Activated T-cell treated with anti-CD3 and anti-CD28 coated beads, Interleukin-2, amount 50 U/mL, for 48 hours (primary cell): Measurements from ENCODE around the gene CAMK1.

Experiments
- DNase-seq, 2 experiments: peaks; one replicate each; pipeline ENCODE4 v3.0.0-alpha.2; 2020

The CAMK1 gene

DNA sequence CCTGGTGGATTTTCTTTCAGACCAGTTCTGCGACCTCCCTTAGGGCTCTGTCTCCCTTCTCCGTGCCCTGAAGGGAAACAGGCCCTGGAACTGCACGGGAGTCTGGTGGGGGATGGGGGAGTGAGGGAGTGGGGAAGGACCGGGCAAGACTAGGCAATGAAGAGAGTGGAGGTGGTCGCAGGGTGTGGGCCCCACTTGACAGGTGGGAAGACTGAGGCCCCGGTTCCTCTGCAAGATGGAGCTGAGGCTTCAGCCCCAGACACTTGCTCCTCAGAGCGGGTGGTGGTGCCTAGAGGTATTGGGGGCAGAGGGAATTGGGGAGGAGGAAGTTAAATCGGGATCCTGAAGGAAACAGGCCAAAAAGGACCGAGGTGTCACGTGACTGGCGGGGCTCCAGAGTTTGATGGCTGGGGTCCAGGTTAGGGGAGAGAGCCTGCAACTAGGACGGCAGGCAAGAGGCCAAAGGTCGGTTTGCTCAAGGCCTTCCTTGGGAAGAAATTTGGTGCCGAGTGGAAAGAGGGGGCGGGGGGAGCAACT lies 597 bp upstream of the CAMK1 start:
- no peak for DNase-seq

DNA sequence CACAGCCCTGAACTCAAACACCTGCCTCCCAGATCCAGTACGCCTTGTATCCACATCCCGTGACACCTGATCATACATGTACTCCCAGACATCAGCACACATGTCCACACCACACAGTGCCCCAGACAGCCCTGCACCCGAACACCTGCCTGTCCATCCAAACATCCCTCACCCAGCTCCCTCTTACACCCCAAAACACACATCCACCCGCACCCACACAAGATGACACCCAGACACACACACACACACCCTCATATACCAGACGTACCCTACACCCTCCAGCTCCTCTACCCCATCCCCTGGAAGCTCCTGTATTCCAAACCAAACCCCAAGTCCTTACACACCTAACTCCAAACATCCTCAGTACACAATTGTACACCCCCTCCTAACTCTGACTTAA lies 735 bp downstream of the CAMK1 start:
- no peak for DNase-seq

DNA sequence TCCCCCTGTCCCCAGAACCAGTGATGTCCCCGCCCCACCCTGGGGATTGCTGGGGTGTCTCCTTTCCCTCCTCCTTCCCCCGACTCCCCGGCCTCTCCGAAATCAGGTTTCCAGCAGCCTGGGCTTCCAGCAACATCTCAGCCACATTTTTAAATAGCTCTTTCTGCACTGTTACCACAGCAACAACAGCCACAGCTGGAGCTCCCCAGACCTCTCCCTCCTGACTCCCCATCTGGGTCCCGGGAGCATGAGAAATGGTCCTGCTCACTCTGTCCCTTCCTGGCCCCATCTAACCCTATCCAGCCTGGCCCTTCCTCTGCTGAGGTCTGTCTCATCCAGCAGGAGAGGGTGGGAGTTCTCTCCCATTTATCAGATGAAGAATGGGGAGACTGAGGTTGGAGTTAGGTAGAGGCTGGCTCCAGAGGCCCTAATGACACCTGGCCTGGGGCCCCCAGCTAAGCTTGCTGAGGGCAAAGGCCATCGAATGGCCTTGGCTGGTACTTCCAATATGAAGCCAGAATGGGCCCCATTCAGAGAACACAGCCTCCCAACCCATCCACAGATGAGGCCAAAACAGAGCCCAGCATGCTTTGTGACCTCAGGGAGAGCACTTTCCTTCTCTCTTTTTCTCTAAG lies 1.5 kb downstream of the CAMK1 start:
- no peak for DNase-seq

DNA sequence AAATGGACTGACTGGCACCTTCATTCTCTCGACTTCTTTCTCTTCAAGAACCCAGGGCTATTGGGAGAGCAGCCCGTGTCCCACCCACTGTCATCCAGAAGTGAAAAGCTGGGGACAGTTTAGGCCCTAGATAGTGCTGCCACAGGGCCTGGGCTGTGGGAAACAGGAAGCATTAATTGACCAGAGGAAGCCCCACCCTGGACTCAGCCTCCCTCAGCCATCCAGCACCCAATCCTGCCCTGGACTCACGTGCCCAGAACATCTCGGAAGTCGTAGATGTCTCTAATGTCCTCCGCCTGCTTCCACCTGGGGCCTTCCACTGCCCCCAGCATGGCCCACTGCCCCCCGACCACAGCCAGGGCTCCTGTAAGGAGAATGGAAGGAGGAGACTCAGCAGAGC lies 2.3 kb downstream of the CAMK1 start:
- DNase-seq: no peak

DNA sequence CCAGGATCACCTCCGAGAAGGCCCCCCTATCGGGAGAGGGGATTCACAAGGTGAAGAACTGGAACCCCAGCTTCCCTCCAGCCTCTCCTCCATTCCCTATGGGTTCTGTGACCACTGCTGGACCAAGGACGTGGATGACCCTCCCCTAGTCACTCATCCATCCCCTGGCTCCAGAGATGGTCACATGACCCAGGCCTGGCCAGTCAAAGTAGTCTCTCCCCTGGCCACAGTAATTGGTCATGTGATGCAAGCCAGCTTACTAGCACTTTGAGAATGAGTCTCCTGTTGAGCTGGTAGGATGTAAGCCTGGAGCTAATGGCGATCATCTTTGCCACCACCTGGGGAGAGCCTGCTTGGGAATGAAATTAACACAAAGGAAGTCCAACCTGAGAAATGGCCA lies 3.9 kb downstream of the CAMK1 start:
- DNase-seq: no peak

DNA sequence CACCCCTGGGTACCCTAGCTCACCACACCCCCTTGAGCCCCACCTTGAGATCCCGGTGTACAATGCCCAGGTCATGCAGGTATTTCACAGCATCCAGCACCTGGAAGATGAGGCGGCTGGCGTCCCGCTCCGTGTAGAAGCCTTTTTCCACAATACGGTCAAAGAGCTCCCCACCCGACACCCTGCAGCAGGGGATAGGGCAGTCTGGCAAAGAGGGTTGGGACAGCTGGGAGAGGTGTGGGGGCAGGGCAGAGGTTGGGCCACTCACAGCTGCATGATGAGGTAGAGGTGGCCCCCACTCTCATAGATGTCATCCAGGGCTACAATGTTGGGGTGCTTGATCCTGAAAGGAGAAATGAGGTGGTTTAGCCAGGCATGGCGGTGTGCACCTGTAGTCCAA lies 6.9 kb downstream of the CAMK1 start:
- DNase-seq: no peak

DNA sequence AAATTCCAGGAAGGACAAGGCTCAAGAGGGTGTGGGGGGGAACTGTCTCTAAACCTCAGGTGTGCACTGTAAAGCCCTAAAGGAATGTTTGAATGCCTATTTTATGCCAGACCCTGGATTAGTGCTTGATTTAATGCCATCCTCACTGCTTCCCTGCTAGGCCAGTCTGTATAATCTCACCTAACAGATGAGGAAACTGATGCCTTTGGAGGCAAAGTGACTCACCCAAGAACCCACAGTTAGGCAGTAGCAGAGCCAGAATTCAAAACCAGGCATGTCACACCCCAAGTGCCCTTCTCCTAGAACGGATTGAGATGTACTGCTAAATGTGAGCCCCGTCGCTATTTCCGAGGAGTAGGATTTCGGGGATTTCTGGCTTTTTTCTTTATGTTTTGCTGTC lies 7.8 kb downstream of the CAMK1 start:
- DNase-seq: no peak

DNA sequence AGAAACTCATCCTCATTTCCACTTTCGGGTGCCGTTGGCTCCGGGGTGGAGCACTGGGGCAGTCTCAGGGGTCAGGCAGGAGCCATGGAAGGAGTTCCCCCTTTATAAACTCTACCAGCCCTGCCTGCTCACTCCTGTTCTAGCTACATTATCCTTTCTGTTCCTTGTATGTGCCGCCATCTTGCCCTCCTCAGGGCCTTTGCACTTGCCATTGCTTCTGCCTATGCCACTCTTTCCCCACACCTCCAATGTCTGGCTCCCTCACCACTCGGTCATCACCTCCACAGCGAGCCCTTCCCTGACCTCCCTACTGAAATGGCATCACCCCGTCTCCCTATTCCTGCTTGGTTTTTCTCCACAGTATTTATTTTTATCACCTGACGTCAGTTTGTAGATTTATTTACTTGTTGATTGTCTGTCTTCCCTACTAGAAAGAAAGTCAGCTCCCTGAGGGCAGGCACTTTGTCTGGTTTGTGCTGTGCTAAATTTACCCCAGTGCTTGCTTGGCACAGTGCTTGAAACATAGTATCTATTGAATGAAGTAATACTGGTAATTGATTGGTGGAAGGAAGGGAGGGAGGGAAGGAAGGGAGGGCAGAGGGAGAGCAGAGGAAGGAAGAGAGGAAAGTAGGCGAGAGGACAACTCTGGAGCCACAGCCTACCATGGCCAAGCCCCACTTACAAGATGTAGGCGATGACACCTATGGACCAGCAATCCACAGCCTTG lies 8.8 kb downstream of the CAMK1 start:
- no peak for DNase-seq

DNA sequence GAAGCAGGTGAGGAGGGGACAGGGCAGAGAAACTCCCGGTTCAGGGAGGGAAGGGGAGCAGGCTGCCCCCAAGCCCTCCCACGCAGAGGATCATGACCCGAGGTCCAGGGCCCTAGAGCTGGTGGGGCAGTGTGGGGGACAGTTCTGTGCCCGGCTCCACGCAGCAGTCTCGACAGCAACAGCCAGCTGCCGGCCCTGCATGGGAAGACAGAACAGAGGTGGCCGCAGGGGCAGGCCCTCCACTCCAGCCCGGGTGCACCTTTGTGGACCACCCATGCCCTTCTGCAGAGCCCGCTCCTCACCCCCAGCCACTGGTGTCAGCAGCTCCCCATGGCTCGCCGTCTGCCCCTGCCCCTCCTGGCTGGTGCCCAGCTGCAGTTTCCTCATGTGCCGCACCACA lies 12.3 kb downstream of the CAMK1 start:
- DNase-seq: no peak

DNA sequence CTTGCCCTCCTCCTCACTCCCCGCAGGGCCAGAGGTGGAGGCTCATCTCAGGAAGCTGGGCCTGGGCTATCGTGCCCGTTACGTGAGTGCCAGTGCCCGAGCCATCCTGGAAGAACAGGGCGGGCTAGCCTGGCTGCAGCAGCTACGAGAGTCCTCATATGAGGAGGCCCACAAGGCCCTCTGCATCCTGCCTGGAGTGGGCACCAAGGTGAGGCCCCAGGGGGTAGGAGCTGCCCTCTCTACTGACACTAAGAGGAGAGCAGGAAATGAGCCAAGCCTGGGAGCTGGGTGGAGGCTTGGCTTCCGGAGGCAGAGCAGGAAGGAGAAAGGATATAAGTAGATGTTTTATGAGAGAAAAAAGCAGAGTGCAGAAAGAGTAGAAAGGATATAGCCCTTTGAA lies 15.1 kb downstream of the CAMK1 start:
- DNase-seq: no peak

DNA sequence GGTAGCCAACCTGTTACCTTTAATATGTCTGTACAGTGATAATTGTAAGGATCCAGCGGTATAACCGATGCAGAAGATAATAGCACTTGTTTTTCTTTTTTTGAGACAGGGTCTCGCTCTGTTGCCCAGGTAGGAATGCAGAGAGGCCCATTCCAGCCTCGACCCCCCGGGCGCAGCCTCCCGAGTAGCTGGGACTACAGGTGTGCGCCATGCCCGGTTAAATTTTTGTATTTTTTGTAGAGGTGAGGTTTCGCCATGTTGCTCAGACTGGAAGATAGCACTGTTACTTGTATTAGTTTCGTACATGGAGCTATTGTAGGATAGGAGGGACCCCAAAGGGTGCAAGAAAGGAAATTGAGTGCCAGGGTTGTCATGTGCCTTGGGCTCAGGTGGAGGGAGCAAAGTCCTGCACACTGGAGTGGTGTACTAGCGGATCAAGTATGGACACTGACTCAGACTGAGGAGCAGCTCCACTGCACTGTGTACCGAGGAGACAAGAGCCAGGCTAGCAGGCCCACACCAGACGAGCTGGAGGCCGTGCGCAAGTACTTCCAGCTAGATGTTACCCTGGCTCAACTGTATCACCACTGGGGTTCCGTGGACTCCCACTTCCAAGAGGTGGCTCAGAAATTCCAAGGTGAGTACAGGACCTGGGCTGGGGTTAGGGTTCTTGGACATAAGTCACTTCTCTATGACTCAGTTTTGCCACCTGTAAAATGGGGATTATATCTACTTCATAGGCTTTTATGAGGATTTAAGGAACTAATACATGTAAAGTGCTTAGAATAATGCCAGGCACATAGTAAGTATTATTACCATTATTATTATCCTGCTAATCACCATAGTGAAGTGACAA lies 19.0 kb downstream of the CAMK1 start:
- peak in 1 of 2 experiments; percentile 44 for DNase-seq

DNA sequence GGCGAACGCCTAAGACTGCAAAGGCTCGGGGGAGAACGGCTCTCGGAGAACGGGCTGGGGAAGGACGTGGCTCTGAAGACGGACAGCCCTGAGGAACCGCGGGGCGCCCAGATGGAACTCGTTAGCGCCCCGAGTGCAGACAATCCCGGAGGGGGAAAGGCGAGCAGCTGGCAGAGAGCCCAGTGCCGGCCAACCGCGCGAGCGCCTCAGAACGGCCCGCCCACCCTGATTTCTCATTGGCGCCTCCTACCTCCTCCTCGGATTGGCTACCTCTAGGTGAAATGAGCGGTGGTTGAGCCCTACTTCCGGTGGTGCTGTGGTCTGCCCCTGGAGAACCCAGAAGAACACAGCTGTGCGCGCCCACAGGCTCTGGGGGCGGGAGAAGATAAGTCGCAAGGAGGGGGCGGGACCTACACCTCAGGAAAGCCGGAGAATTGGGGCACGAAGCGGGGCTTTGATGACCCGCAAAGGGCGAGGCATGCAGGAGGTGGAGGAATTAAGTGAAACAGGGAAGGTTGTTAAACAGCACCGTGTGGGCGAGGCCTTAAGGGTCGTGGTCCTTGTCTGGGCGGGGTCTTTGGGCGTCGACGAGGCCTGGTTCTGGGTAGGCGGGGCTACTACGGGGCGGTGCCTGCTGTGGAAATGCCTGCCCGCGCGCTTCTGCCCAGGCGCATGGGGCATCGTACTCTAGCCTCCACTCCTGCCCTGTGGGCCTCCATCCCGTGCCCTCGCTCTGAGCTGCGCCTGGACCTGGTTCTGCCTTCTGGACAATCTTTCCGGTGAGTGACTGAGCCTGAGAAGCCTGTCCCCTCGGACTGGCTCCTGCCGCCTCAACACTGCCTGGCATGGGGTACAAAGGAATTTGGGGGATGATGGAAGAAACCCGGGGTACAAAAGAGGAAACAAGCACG lies 19.8 kb downstream of the CAMK1 start, which contains the start of gene OGG1:
Gene OGG1, plus strand, starts transcription at position 308 of the 911 bp plus-strand sequence. Its CDS starts 335 bp downstream, at position 643.
- peak; percentile 97 to 98 for DNase-seq

DNA sequence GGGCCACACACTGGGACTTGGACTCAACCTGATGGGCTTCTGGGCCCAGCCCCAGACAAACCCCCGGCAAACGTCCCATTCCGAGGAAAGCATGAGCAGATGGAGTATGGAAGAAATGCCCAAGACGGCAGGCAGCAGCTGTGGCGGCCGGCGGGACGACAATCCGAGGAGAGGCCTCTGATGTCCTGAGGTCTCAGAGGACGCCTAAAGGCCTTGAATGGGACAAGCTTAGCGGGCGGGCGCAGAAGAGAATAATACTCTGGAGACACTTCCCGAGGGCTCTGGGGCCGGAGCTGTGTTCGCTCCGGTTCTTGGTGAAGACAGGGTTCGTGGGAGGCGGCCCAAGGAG lies 20.5 kb downstream of the CAMK1 start:
- DNase-seq: no peak

DNA sequence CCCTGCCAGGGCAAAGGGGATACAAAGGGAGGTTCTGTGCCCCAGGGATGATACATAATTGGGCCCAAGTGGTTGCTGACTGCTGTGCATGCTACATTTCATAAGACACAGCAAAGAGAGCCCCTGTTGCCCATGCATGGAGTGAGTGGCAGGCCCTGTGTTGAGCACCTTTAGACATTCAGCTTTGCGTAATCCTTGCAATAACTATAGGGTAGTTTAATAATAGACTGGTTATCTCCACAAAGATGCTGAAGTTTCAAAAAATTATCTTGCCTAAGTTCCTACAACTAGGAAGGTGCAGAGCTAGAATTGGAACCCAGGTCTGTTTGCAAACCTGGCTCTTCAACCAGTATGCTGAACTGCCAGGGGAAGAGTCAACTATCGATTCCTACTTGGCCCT lies 21.7 kb downstream of the CAMK1 start:
- no peak for DNase-seq

DNA sequence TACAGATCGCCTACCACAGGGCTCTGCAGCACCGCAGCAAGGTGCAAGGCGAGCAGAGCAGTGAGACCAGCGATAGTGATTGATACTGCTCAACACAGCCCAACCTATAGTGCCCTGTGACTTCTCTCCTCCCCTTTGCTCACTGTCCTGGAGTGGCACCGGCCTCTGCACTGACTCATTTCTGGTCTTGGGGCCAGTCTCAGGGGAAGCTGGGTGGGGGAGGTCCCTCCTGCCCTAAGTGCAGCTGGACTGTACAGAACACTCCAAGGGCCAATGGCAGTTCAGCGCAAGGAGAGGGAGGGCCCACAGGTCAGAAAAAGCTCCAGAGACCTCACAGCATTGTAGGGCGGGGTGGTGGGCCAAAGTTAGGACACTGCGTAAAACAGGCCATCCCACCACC lies 22.5 kb downstream of the CAMK1 start:
- no peak for DNase-seq

DNA sequence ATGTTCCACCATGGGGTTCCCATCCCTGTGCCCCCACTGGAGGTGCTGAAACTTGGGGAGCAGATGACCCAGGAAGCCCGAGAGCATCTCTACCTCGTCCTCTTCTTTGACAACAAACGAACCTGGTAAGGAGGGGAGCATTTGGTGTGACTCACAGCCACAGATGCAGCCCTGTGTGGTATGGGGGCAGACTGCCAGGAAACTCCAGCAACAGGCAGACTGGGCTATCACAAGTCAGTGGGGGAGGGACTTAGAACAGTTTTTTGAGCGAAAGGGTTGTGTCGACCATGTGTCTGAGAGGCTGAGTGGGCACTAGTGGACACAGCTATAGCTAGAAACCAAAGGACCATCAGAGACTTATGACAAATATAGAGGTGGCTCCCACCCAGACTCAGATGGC lies 23.4 kb downstream of the CAMK1 start:
- peak in 1 of 2 experiments; percentile 51 for DNase-seq

DNA sequence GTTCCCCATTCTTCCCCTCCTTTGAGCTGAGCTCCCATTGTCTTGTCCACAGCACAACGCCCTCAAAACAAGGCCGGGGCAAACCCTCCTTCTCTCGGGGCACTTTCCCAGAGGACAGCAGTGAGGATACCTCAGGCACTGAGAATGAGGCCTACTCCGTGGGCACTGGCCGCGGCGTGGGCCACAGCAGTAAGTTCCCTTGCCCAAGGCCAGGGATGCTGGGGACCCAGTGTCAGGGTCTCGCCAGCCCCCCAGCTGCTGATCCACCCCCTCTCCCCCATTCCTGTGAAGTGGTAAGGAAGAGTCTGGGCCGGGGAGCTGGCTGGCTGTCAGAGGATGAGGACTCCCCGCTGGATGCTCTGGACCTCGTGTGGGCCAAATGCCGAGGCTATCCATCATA lies 24.2 kb downstream of the CAMK1 start:
- no peak for DNase-seq

DNA sequence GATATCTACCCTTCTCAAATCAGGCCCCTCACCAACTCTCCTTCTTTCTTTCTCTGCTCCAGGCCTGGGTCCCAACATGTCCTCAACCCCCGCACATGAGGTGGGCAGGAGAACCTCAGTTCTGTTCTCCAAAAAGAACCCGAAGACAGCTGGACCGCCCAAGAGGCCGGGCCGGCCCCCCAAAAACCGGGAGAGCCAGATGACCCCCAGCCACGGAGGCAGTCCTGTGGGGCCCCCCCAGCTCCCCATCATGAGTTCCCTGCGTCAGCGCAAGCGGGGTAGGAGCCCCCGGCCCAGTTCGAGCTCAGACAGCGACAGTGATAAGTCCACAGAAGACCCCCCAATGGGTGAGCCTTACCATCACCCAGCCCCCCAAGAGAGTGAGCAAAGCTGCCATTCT lies 25.6 kb downstream of the CAMK1 start:
- DNase-seq: no peak

DNA sequence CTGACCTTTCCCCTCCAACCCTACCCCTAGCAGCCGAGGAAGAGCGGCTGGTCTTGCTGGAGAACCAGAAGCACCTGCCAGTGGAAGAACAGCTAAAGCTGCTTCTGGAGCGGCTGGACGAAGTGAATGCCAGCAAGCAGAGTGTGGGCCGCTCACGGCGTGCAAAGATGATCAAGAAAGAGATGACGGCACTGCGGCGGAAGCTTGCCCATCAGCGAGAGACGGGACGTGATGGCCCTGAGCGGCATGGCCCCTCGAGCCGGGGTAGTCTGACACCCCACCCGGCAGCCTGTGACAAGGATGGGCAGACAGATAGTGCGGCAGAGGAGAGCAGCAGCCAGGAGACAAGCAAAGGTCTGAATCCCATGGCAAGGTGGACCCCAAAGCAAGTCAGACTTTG lies 26.2 kb downstream of the CAMK1 start:
- DNase-seq: no peak

DNA sequence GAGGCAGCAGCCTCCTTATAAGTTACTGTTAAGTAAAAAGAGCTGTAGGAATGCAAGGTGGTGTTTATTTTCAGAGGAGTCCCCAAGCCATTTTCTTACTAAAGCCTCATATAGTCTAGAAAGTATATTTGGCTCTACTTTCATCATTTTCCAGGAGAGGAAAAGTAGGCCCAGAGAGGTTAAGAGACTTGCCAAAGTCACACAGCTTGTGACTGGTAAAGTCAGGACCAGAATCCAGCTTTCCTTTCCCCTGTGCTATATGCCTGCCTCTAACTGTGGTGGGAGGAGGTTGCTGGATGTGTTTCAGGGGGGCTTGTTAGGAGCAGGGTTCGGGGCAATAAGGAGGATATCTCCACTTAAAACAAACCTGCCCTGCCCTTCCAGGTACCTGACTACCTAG lies 27.2 kb downstream of the CAMK1 start:
- no peak for DNase-seq

DNA sequence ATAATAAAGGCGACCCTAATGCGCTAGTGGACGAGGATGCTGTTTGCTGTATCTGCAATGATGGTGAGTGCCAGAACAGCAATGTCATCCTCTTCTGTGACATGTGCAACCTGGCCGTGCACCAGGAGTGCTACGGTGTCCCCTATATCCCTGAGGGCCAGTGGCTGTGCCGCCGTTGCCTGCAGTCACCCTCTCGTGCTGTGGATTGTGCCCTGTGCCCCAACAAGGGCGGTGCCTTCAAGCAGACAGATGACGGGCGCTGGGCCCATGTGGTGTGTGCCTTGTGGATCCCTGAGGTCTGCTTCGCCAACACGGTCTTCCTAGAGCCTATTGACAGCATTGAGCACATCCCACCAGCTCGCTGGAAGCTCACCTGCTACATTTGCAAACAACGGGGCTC lies 30.6 kb downstream of the CAMK1 start:
- DNase-seq: no peak

DNA sequence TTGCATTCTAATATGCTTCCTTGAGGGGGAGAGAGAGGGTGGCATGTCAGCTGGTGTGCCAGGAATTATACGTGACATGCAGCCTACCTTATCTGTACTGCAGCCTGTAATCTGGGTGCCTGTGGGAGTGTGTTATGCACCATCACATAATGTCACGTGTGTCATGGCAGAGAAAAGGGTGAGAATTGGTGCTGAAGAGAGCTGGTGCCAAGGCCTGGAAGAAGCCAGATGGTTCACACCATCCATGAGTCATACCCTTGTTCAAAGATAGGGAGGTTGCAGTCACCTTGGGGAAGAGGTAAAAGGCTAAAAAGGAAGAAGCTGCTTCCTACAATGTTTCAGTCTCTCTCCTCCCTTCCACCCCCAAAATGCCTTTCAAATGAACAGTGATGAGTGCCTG lies 32.9 kb downstream of the CAMK1 start:
- no peak for DNase-seq

DNA sequence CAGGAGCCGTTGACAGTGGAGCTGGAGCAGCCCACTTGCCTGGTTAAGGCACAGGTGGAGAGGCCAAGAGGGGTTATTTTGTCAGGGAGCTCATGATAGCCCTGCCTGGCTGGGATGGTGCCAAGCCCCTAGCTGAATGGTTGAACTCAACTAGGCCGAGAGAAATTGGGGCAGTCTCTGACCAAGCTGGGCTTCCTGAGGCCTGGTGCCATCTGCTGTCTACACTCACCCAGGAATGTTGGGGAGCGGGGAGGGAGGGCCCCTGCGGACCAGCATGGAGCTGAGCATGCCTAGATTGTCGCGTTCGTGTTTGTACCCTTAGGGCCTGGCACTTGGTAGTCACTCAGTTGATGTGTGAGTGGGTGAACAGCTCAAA lies 37.0 kb downstream of the CAMK1 start:
- DNase-seq: no peak
